ENCODE data around the gene MAG.

DNA sequence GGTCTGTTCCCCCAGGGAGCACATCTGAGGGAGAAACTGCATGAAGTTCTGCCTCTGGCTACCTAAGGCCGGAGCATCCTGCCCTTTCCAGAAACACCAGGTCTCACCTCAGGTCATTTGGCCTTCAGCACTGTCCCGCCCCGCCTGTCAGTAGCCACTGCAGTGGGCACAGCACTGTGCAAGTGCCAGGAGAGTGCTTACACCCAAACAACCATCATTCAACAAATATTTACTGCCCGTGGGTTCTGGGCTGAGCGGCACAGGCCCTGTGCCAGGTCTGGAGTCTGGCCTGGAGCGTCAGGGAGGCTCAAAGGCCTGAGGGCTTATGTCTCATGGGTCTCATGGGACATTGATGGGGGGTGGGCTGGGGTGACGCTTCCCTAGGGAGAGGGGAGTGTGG lies 20.4 kb upstream of the MAG start:
- TF ChIP-seq CTCF (IDR thresholded peaks at IDR 0.05) (no peak), POLR2A (IDR thresholded peaks at IDR 0.05) (no peak)
